ENCODE measurements around the gene TMEM132D.
"Not testable (repeated sequence)": the region's sequence is repeated elsewhere in the genome, so short reads cannot be mapped to it uniquely, and the experiment has no call there.

TMEM132D gene

DNA sequence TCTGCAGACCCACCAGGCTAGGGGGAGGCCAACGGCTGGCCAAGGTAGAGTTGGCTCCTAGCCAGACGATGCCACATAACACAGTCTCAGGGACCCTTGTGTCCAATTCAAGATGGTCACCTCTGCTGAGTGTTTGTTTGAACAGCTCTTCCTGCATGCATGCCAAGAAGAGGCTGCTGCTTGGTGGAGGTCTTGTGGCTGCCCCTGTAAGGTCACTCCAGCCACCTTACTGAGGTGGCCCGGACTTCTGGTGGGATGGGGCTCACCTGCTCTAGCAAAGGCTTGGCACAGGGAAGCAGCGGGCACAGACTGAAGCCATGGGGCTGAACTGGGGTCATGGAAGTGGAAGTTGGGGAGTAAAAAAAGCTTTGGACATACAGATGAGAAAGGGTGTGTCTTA lies 840.2 kb downstream of the TMEM132D start:
- no peak for DNase-seq (ENCODE audit: low spot score)

DNA sequence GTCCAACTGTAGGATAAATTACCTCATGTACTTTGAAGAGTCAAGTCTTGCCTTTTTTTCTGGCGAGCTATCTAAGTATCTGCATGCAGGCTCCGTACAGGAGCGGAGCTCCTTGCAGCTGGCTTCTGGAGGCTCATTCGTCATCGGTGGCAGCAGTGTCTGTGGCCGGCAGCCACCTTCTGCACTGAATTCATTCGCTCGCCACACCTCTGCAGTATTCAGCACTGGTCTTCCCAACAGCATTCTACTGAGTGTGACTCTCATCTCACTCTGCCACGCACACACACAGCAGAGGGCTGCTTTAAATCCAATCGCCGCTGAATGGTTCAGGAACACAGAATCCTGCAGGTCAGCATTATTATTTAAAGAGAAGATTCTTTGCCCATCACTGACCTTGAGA lies 850.6 kb downstream of the TMEM132D start:
- DNase-seq (ENCODE audit: low spot score) = no peak

DNA sequence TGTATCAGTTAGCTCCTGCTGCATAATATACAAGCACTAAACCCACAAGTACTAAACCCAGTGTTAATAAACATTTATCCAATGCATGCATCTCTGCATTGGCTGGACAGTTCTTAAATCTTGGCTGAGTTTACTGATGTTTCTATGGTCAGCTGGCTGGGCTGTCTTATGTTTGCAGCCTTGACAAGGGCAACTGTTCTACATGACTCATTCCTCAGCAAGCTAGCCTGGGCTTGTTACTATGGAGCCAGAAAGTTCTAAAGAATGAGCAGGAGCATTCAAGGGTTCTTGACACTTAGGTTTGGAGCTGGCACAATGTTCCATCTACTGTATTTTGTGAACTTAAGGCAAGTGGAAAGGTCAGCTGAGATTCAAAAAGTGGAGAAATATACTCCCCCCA lies 851.5 kb downstream of the TMEM132D start:
- DNase-seq (ENCODE audit: low spot score) = no peak

DNA sequence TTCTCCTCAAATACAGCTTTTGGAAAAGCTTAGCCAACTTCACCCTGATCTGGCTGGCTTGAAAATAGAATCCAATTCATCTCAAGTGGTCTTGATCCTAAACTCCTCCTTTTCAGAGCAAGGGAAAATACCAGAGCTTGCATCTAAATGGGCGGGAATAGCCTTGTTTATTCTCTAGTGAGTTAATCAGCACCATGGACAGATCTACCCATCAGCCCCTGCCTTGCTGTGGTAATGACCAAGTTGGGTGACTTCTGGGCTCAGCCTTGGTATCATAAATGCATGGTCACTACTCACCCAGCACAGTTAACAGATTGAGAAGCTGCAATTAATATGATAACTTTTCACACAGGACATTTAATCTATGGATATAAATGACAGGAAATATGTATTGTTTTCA lies 853.9 kb downstream of the TMEM132D start:
- DNase-seq (ENCODE audit: low spot score) = no peak

DNA sequence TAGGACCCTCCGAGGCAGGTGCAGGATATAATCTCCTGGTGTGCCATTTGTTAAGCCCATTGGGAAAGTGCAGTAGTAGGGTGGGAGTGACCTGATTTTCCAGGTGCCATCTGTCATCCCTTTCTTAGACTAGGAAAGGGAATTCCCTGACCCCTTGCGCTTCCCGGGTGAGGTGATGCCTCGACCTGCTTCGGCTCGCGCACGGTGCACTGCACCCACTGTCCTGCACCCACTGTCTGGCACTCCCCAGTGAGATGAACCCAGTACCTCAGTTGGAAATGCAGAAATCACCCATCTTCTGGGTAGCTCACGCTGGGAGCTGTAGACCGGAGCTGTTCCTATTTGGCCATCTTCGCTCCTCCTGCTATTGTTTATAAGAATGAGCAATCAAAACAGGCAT lies 860.5 kb downstream of the TMEM132D start:
- DNase-seq (ENCODE audit: low spot score) = not testable (repeated sequence)

DNA sequence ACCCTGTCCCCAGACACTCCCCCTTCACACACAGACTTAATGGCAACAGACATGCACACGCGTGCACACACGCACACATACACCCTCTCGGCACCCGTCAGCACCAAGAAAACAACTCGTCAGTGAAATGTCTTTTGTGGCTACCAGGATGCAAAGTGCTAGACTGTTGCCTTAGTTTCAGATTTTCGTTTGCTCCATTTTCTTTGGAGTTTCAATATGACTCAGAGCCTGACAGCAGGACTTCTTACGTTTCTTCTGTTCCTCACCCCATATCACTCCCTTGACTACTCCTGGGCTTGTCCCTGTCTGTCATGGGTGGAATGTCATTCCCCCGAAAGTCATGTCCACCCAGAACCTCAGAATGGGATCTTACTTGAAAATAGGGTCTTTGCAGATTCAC lies 867.7 kb downstream of the TMEM132D start:
- DNase-seq (ENCODE audit: low spot score) = no peak

DNA sequence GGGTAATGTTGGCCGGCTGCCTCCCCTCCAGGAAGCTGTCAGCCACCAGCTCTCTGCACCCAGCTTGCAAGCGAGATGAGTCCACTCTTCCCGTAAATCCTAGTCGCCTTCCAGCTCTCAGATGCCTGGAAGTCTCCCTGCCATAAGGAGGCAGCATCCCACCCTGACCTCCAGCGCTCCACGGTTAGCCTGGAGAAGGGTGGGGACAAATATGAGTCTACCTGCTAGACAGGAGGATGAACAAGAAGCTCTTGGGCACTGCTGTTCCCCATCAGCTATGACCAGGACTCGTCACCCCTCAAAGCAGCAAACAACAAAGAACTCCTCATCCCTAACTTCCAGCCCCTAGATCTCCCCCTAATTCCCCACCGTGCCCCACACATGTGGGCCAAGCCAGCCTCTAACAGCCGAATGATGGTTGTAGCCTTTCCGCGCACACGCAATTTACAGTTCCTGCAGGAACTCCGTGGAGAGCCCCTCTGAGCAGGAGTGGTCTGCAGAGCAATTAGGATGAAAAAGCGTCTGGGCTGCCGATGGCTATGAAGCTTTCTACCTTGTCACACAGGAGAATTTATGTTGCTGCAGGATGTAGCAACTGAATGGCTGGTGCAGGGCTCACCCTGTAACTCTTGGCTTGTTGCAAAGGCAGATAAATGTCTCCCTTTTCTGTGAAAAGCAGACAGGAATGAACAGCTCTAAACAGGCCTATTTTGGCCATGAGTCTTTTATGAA lies 869.1 kb downstream of the TMEM132D start:
- no peak for DNase-seq (ENCODE audit: low spot score)

DNA sequence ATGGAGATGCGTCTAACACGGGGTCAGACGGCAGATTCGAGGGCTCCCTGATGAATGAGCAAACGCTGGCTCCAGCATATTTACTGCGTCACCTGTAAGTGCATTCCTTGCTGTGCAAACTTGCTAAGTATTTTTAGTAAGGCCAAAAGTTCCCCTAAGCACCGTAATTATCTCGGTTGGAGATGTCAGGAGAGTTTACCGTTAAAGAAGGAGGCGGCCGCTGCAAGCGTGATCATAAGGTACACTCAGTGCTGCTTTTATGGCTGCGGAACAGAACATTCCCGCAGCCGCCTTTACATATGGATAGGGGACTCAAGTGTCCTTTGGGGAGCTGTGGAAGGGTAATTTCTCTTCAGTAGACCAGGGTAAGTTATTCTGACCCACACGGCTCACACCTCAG lies 875.0 kb downstream of the TMEM132D start:
- no peak for DNase-seq (ENCODE audit: low spot score)

DNA sequence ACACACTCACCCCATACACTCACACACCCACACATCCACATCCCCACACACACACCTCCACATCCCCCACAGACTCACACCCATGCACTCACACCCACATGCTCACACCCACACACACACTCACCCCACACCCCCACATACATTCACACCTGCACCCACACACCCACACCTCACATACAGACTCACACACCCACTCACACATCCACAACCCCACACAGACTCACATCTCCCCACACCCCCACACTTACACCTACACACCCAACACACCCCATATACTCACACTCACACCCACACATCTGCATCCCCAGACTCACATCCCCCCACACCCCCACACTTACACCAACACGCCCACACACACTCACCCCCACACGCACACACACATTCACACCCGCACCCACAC lies 878.8 kb downstream of the TMEM132D start:
- no peak for DNase-seq (ENCODE audit: low spot score)

Data from cerebellar cortex (tissue), 1 donor.